OCI-LY1 (cell line): Measurements from ENCODE around the gene PRKCH.

ENCODE experiments used
- H2AFZ ChIP-seq: fragments of 200-600 bp; sonication (generic), shearing (Covaris generic); 2 replicates; pipeline ENCODE4 v1.6.0; 2014; ENCODE audit warnings: antibody characterized with exemption, mild to moderate bottlenecking, low read length
- H3F3A ChIP-seq: fragments of 200-600 bp; sonication (generic), shearing (Covaris generic); 2 replicates; pipeline ENCODE4 v1.6.0; 2014; ENCODE audit warnings: mild to moderate bottlenecking, antibody characterized with exemption, low read length, moderate library complexity; ENCODE audit not compliant: insufficient read depth
- H3K27ac ChIP-seq: fragments of 200-600 bp; sonication (generic); 2 replicates; pipeline ENCODE4 v1.5.1; 2014; ENCODE audit warnings: low read length, mixed run types, mild to moderate bottlenecking, low read depth; ENCODE audit not compliant: poor library complexity, severe bottlenecking
- H3K27me3 ChIP-seq: fragments of 200-600 bp; sonication (generic); 2 replicates; pipeline ENCODE4 v1.6.0; 2014; ENCODE audit warnings: antibody characterized with exemption, mild to moderate bottlenecking, low read length, moderate library complexity; ENCODE audit not compliant: insufficient read depth
- H3K36me3 ChIP-seq: fragments of 200-600 bp; sonication (generic); 2 replicates; pipeline ENCODE4 v1.6.1; 2014; ENCODE audit warnings: mild to moderate bottlenecking, antibody characterized with exemption, low read length, moderate library complexity, mixed read lengths; ENCODE audit not compliant: insufficient read depth
- H3K4me1 ChIP-seq: fragments of 200-600 bp; sonication (generic); 2 replicates; pipeline ENCODE4 v1.5.1; 2014; ENCODE audit warnings: mild to moderate bottlenecking, low read length, moderate library complexity; ENCODE audit not compliant: insufficient read depth, severe bottlenecking
- H3K4me2 ChIP-seq: fragments of 200-600 bp; sonication (generic), shearing (Covaris generic); 2 replicates; pipeline ENCODE4 v1.6.1; 2014; ENCODE audit warnings: low read length
- H3K4me3 ChIP-seq: fragments of 200-600 bp; sonication (generic); 2 replicates; pipeline ENCODE4 v1.5.1; 2014; ENCODE audit warnings: low read length, low read depth, mild to moderate bottlenecking, mixed read lengths; ENCODE audit not compliant: poor library complexity, severe bottlenecking
- H3K79me2 ChIP-seq: fragments of 200-600 bp; shearing (Covaris generic); 2 replicates; pipeline ENCODE4 v1.6.1; 2016; ENCODE audit warnings: mixed run types, low read length, mixed read lengths; ENCODE audit not compliant: insufficient read depth
- H3K9ac ChIP-seq: fragments of 200-600 bp; sonication (generic), shearing (Covaris generic); 2 replicates; pipeline ENCODE4 v1.6.1; 2014; ENCODE audit warnings: mild to moderate bottlenecking, low read length, mixed read lengths
- H3K9me2 ChIP-seq: fragments of 200-600 bp; sonication (generic), shearing (Covaris generic); 2 replicates; pipeline ENCODE4 v1.6.1; 2014; ENCODE audit warnings: low read depth, mild to moderate bottlenecking, low read length, mixed read lengths
- H3K9me3 ChIP-seq: fragments of 200-600 bp; shearing (Covaris generic); 2 replicates; pipeline ENCODE4 v1.6.1; 2014; ENCODE audit warnings: low read length, mixed read lengths
- H4K20me1 ChIP-seq: fragments of 200-600 bp; sonication (generic), shearing (Covaris generic); 2 replicates; pipeline ENCODE4 v1.6.0; 2016; ENCODE audit warnings: mild to moderate bottlenecking, low read length; ENCODE audit not compliant: insufficient read depth
- EZH2 ChIP-seq: fragments of 200-600 bp; sonication (generic), shearing (Covaris generic); IDR thresholded peaks from 2 replicates; pipeline ENCODE4 v1.8.0; 2017; ENCODE audit warnings: borderline replicate concordance, mixed run types, mild to moderate bottlenecking, antibody characterized with exemption, low read length, moderate library complexity, mixed read lengths
- TF ChIP-seq, protein P1 (sequence below): fragments of 200-600 bp; sonication (generic), shearing (Covaris generic); IDR thresholded peaks from 2 replicates; pipeline ENCODE4 v1.5.1; 2017; ENCODE audit warnings: mild to moderate bottlenecking, antibody characterized with exemption, low read length, moderate library complexity, mixed read lengths

The PRKCH gene

DNA sequence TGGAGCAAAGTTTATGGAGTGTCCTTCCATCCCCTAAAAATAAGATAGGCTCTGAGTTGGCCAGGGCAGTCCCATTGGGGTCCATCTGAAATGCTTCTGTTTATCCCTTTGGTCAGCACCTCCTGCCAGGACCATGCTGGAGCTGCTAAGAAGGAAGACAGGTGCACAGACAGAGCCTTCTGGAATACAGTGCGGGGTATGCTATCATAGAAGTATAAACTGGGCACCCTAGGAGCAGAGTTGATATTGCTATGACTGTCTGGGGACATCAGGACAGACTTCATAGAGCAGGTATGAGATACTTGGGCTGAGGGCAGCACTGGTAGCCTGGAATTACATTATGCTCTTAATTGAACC, 203.5 kb downstream of the PRKCH start:
- no peaks in the 10 kb centered on the region for H3F3A ChIP-seq
- H3K9ac ChIP-seq: no peak overlapping the region
- no peak for TF ChIP-seq EZH2
- TF ChIP-seq, protein P1, sequence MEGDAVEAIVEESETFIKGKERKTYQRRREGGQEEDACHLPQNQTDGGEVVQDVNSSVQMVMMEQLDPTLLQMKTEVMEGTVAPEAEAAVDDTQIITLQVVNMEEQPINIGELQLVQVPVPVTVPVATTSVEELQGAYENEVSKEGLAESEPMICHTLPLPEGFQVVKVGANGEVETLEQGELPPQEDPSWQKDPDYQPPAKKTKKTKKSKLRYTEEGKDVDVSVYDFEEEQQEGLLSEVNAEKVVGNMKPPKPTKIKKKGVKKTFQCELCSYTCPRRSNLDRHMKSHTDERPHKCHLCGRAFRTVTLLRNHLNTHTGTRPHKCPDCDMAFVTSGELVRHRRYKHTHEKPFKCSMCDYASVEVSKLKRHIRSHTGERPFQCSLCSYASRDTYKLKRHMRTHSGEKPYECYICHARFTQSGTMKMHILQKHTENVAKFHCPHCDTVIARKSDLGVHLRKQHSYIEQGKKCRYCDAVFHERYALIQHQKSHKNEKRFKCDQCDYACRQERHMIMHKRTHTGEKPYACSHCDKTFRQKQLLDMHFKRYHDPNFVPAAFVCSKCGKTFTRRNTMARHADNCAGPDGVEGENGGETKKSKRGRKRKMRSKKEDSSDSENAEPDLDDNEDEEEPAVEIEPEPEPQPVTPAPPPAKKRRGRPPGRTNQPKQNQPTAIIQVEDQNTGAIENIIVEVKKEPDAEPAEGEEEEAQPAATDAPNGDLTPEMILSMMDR: no peak
- H3K9me3 ChIP-seq: no peaks in the 10 kb centered on the region
- H3K36me3 ChIP-seq: no peaks in the 10 kb centered on the region
- no peaks in the 10 kb centered on the region for H3K9me2 ChIP-seq
- no peak overlapping the region for H3K4me3 ChIP-seq
- peaks cover 4% of the 10 kb centered on the region for H3K4me1 ChIP-seq
- no peaks in the 10 kb centered on the region for H4K20me1 ChIP-seq
- no peak overlapping the region for H3K27ac ChIP-seq
- H3K27me3 ChIP-seq: no peaks in the 10 kb centered on the region
- no peak overlapping the region for H3K4me2 ChIP-seq
- H3K79me2 ChIP-seq: no peaks in the 10 kb centered on the region
- no peak overlapping the region for H2AFZ ChIP-seq

DNA sequence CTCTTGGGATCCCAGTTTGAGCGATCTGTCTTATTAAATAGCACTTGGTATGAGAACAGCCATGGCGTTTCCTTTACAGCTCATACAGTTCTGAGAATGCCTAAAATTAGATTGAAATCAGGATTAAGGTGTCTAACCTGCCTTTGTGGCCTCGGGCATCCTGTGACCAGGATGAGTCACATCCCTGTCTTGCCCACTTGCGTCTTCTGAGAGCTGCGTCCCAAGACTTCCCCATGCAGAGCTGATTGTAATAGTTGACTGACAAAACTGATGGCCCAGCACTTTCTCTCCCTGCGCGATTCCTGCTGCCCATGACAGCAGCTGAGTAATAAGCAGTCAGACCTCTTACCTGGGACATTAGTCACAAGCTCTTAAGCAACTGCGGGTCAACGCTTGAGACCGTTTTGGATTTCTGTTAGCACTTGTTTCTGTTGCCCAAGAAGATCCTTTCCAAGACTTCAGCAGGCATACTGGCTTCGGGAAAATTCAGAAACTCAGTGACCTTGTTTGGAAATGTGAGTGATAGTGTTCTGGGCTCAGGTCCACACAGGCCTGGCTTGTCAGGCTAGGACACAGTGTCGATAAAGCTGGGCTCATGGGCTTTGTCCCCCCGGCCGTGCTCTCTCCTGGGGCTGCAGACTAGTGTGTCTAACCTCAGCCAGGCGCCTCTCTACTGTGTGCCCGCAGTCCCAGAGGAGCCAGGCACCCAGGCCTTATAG, 204.1 kb downstream of the PRKCH start:
- no peaks in the 10 kb centered on the region for H3K36me3 ChIP-seq
- H3K9me2 ChIP-seq: no peaks in the 10 kb centered on the region
- no peak for TF ChIP-seq EZH2
- TF ChIP-seq, protein P1: no peak
- H4K20me1 ChIP-seq: no peaks in the 10 kb centered on the region
- H3K79me2 ChIP-seq: no peaks in the 10 kb centered on the region
- no peak overlapping the region for H3K9ac ChIP-seq
- no peak overlapping the region for H2AFZ ChIP-seq
- H3F3A ChIP-seq: no peaks in the 10 kb centered on the region
- no peak overlapping the region for H3K27ac ChIP-seq
- H3K27me3 ChIP-seq: no peaks in the 10 kb centered on the region
- no peaks in the 10 kb centered on the region for H3K9me3 ChIP-seq
- H3K4me1 ChIP-seq: peaks cover 4% of the 10 kb centered on the region
- H3K4me3 ChIP-seq: no peak overlapping the region
- H3K4me2 ChIP-seq: no peak overlapping the region

DNA sequence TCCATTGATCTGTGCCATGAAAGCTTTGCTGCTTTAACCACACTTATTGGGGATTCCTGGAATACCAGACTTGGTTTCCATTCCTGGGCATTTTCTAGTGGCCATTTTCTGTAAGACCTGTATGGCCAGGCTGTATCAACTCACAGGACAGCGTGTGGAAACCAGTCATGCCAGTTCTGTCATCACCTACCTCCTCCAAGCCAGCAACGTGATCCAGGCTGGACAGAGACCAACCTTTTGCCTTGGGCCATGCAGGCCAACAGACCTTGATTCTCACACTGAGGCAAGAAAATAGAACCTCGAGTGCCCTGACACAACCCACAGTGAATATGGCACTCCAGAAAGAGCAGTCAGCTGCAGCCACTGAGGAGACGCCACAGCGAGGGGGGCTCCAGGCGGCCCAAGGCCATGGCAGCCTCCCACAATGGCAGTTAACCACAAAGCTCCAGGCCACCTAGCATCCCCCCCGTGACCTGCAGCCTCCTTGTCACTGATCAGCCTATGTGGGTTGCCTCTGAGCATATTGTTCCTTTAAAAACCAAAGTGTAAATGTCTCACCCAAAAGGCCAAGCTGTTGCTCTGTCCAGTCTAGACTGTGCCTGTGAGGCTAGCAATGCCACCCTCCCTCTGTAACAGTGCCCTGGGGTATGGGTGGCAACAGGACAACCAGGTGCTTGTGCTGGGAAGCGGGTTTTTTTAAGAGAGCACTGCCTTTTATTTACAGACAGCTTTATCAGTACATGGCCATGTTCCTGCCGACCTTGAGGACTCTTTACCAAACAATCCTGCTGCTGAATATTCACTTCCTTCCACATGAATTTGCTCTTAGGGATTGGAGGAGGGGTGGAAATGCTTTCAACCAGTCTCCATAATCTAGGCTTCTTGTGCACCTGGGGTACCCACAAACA, 205.3 kb downstream of the PRKCH start:
- TF ChIP-seq, protein P1: no peak
- no peak for TF ChIP-seq EZH2
- Histone ChIP-seq H4K20me1 (no peaks in the 10 kb centered on the region), H2AFZ (no peak overlapping the region), H3K4me3 (no peak overlapping the region), H3K36me3 (no peaks in the 10 kb centered on the region), H3F3A (no peaks in the 10 kb centered on the region), H3K4me2 (no peak overlapping the region), H3K79me2 (no peaks in the 10 kb centered on the region), H3K27ac (no peak overlapping the region), H3K4me1 (peaks cover 8% of the 10 kb centered on the region), H3K9me2 (no peaks in the 10 kb centered on the region), H3K9me3 (no peaks in the 10 kb centered on the region), H3K27me3 (no peaks in the 10 kb centered on the region), H3K9ac (no peak overlapping the region)
